Measurements from ENCODE around the gene FXN.

Gene FXN

GRCh38 chr9:69060766-69061165 is 25.2 kb downstream of the FXN start:
- peaks cover 31% of the 10 kb centered on the region for H3K36me3 ChIP-seq (replicated peaks)
- no peaks in the 10 kb centered on the region for H3K9me3 ChIP-seq
- peaks cover 9% of the 10 kb centered on the region for H3K4me1 ChIP-seq
- in situ Hi-C loops (cut with MboI; ENCODE audit: low sequenced_read_pairs): loop anchor here (25.0 kb wide), 1 partner anchor 852 kb away; no protein-coding TSS in a partner anchor
- H3K4me3 ChIP-seq: no peak overlapping the region
- DNase-seq (ENCODE audit: low spot score in 2 of 2): no peak
- H3K27me3 ChIP-seq (ENCODE audit: low read depth): no peaks in the 10 kb centered on the region

- H3K4me3 ChIP-seq: no peak overlapping the region
- in situ Hi-C loops (cut with MboI; ENCODE audit: low sequenced_read_pairs): loop anchor here (25.0 kb wide), 1 partner anchor 850 kb away; no protein-coding TSS in a partner anchor
- H3K36me3 ChIP-seq (replicated peaks): peaks cover 33% of the 10 kb centered on the region
- H3K27me3 ChIP-seq (ENCODE audit: low read depth): no peaks in the 10 kb centered on the region
- no peaks in the 10 kb centered on the region for H3K9me3 ChIP-seq
- no peak for DNase-seq (ENCODE audit: low spot score in 2 of 2)
- H3K4me1 ChIP-seq: peaks cover 9% of the 10 kb centered on the region
Measured at GRCh38 chr9:69062195-69062594, 26.6 kb downstream of the FXN start.

GRCh38 chr9:69063839-69064238 is 28.3 kb downstream of the FXN start:
- Histone ChIP-seq H3K9me3 (no peaks in the 10 kb centered on the region), H3K4me3 (no peak overlapping the region), H3K4me1 (peaks cover 9% of the 10 kb centered on the region), H3K36me3 (replicated peaks) (peaks cover 27% of the 10 kb centered on the region), H3K27me3 (ENCODE audit: low read depth) (no peaks in the 10 kb centered on the region)
- in situ Hi-C loops (cut with MboI; ENCODE audit: low sequenced_read_pairs): loop anchor here (25.0 kb wide), 1 partner anchor 848 kb away; no protein-coding TSS in a partner anchor
- DNase-seq (ENCODE audit: low spot score in 2 of 2): peak in 1 of 2 experiments; percentile 32

GRCh38 chr9:69065660-69066059 is 30.1 kb downstream of the FXN start:
- no peak overlapping the region for H3K4me3 ChIP-seq
- H3K36me3 ChIP-seq (replicated peaks): peaks cover 27% of the 10 kb centered on the region
- no peaks in the 10 kb centered on the region for H3K9me3 ChIP-seq
- DNase-seq (ENCODE audit: low spot score in 2 of 2): no peak
- in situ Hi-C loops (cut with MboI; ENCODE audit: low sequenced_read_pairs): loop anchor here (25.0 kb wide), 1 partner anchor 847 kb away; no protein-coding TSS in a partner anchor
- no peaks in the 10 kb centered on the region for H3K27me3 ChIP-seq (ENCODE audit: low read depth)
- H3K4me1 ChIP-seq: peaks cover 9% of the 10 kb centered on the region

GRCh38 chr9:69066955-69067354 is 31.4 kb downstream of the FXN start:
- no peak for DNase-seq (ENCODE audit: low spot score in 2 of 2)
- in situ Hi-C loops (cut with MboI; ENCODE audit: low sequenced_read_pairs): loop anchor here (25.0 kb wide), 1 partner anchor 845 kb away; no protein-coding TSS in a partner anchor
- no peaks in the 10 kb centered on the region for H3K27me3 ChIP-seq (ENCODE audit: low read depth)
- peaks cover 9% of the 10 kb centered on the region for H3K4me1 ChIP-seq
- H3K36me3 ChIP-seq (replicated peaks): peaks cover 32% of the 10 kb centered on the region
- no peak overlapping the region for H3K4me3 ChIP-seq
- H3K9me3 ChIP-seq: no peaks in the 10 kb centered on the region

GRCh38 chr9:69070201-69070600 is 34.6 kb downstream of the FXN start:
- no peak for DNase-seq (ENCODE audit: low spot score in 2 of 2)
- Histone ChIP-seq H3K36me3 (replicated peaks) (peaks cover 33% of the 10 kb centered on the region), H3K4me1 (no peaks in the 10 kb centered on the region), H3K9me3 (no peaks in the 10 kb centered on the region), H3K27me3 (ENCODE audit: low read depth) (no peaks in the 10 kb centered on the region), H3K4me3 (no peak overlapping the region)
- in situ Hi-C loops (cut with MboI; ENCODE audit: low sequenced_read_pairs): loop anchor here (25.0 kb wide), 1 partner anchor 842 kb away; no protein-coding TSS in a partner anchor

- DNase-seq (ENCODE audit: low spot score in 2 of 2): no peak
- H3K36me3 ChIP-seq (replicated peaks): peaks cover 25% of the 10 kb centered on the region
- in situ Hi-C loops (cut with MboI; ENCODE audit: low sequenced_read_pairs): loop anchor here (25.0 kb wide), 1 partner anchor 841 kb away; no protein-coding TSS in a partner anchor
- no peaks in the 10 kb centered on the region for H3K9me3 ChIP-seq
- no peaks in the 10 kb centered on the region for H3K27me3 ChIP-seq (ENCODE audit: low read depth)
- H3K4me1 ChIP-seq: no peaks in the 10 kb centered on the region
- no peak overlapping the region for H3K4me3 ChIP-seq
Measured at GRCh38 chr9:69071059-69071458, 35.5 kb downstream of the FXN start.

- Histone ChIP-seq H3K9me3 (no peaks in the 10 kb centered on the region), H3K36me3 (replicated peaks) (peaks cover 16% of the 10 kb centered on the region), H3K4me1 (no peaks in the 10 kb centered on the region), H3K27me3 (ENCODE audit: low read depth) (no peaks in the 10 kb centered on the region), H3K4me3 (no peak overlapping the region)
- DNase-seq (ENCODE audit: low spot score in 2 of 2): no peak
- in situ Hi-C loops (cut with MboI; ENCODE audit: low sequenced_read_pairs): loop anchor here (25.0 kb wide), 1 partner anchor 839 kb away; no protein-coding TSS in a partner anchor
Measured at GRCh38 chr9:69073103-69073502, 37.6 kb downstream of the FXN start.

- Histone ChIP-seq H3K4me3 (no peak overlapping the region), H3K27me3 (ENCODE audit: low read depth) (no peaks in the 10 kb centered on the region), H3K4me1 (no peaks in the 10 kb centered on the region), H3K9me3 (no peaks in the 10 kb centered on the region), H3K36me3 (replicated peaks) (peaks cover 13% of the 10 kb centered on the region)
- no peak for DNase-seq (ENCODE audit: low spot score in 2 of 2)
- in situ Hi-C loops (cut with MboI; ENCODE audit: low sequenced_read_pairs): loop anchor here (25.0 kb wide), 1 partner anchor 838 kb away; no protein-coding TSS in a partner anchor
Measured at GRCh38 chr9:69074801-69075200, 39.2 kb downstream of the FXN start.

- H3K36me3 ChIP-seq (replicated peaks): peaks cover 12% of the 10 kb centered on the region
- in situ Hi-C loops (cut with MboI; ENCODE audit: low sequenced_read_pairs): no loop called here
- H3K4me3 ChIP-seq: no peak overlapping the region
- H3K4me1 ChIP-seq: no peaks in the 10 kb centered on the region
- H3K27me3 ChIP-seq (ENCODE audit: low read depth): no peaks in the 10 kb centered on the region
- DNase-seq (ENCODE audit: low spot score in 2 of 2): no peak
- no peaks in the 10 kb centered on the region for H3K9me3 ChIP-seq
Measured at GRCh38 chr9:69076550-69076949, 41.0 kb downstream of the FXN start.

GRCh38 chr9:69078069-69078468 is 42.5 kb downstream of the FXN start:
- H3K4me1 ChIP-seq: no peaks in the 10 kb centered on the region
- H3K27me3 ChIP-seq (ENCODE audit: low read depth): no peaks in the 10 kb centered on the region
- no peaks in the 10 kb centered on the region for H3K9me3 ChIP-seq
- no peak for DNase-seq (ENCODE audit: low spot score in 2 of 2)
- H3K4me3 ChIP-seq: no peak overlapping the region
- no peaks in the 10 kb centered on the region for H3K36me3 ChIP-seq (replicated peaks)
- in situ Hi-C loops (cut with MboI; ENCODE audit: low sequenced_read_pairs): no loop called here

- Histone ChIP-seq H3K4me3 (no peak overlapping the region), H3K4me1 (no peaks in the 10 kb centered on the region), H3K27me3 (ENCODE audit: low read depth) (no peaks in the 10 kb centered on the region), H3K9me3 (no peaks in the 10 kb centered on the region), H3K36me3 (replicated peaks) (no peaks in the 10 kb centered on the region)
- no peak for DNase-seq (ENCODE audit: low spot score in 2 of 2)
- in situ Hi-C loops (cut with MboI; ENCODE audit: low sequenced_read_pairs): no loop called here
Measured at GRCh38 chr9:69078581-69078980, 43.0 kb downstream of the FXN start.

- no peaks in the 10 kb centered on the region for H3K4me1 ChIP-seq
- no peak overlapping the region for H3K4me3 ChIP-seq
- no peaks in the 10 kb centered on the region for H3K9me3 ChIP-seq
- H3K36me3 ChIP-seq (replicated peaks): no peaks in the 10 kb centered on the region
- H3K27me3 ChIP-seq (ENCODE audit: low read depth): no peaks in the 10 kb centered on the region
- DNase-seq (ENCODE audit: low spot score in 2 of 2): no peak
- in situ Hi-C loops (cut with MboI; ENCODE audit: low sequenced_read_pairs): no loop called here
Measured at GRCh38 chr9:69079186-69079585, 43.6 kb downstream of the FXN start.

GRCh38 chr9:69081261-69081660 is 45.7 kb downstream of the FXN start:
- Histone ChIP-seq H3K4me3 (no peak overlapping the region), H3K9me3 (no peaks in the 10 kb centered on the region), H3K36me3 (replicated peaks) (no peaks in the 10 kb centered on the region), H3K27me3 (ENCODE audit: low read depth) (no peaks in the 10 kb centered on the region), H3K4me1 (no peaks in the 10 kb centered on the region)
- no peak for DNase-seq (ENCODE audit: low spot score in 2 of 2)
- in situ Hi-C loops (cut with MboI; ENCODE audit: low sequenced_read_pairs): no loop called here

- no peak for DNase-seq (ENCODE audit: low spot score in 2 of 2)
- Histone ChIP-seq H3K36me3 (replicated peaks) (no peaks in the 10 kb centered on the region), H3K9me3 (no peaks in the 10 kb centered on the region), H3K27me3 (ENCODE audit: low read depth) (no peaks in the 10 kb centered on the region), H3K4me3 (no peak overlapping the region), H3K4me1 (no peaks in the 10 kb centered on the region)
- in situ Hi-C loops (cut with MboI; ENCODE audit: low sequenced_read_pairs): no loop called here
Measured at GRCh38 chr9:69083321-69083720, 47.8 kb downstream of the FXN start.

All from HAP-1 (cell line).